Hepatocyte (in vitro differentiated cells): Measurements from ENCODE around the gene NRP1. TPM values are rescaled to one million over a fixed set of nuclear protein-coding genes. Genes with fewer than 3 reads are reported as not detected.

Experiments
- DNase-seq: peaks from one replicate; pipeline ENCODE4 v3.0.0-alpha.2; 2016; ENCODE audit warnings: low spot score
- H2AFZ ChIP-seq: fragments of 200-600 bp; sonication (generic); 2 replicates; pipeline ENCODE4 v1.6.0; 2016; ENCODE audit warnings: antibody characterized with exemption, mild to moderate bottlenecking
- H3K27ac ChIP-seq: fragments of 200-600 bp; sonication (generic); 2 replicates; pipeline ENCODE4 v1.5.1; 2016; ENCODE audit warnings: mild to moderate bottlenecking
- H3K27me3 ChIP-seq: fragments of 200-600 bp; sonication (generic); 2 replicates; pipeline ENCODE4 v1.6.1; 2016
- H3K36me3 ChIP-seq: fragments of 200-600 bp; sonication (generic); replicated peaks from 2 replicates; pipeline ENCODE4 v1.5.1; 2016; ENCODE audit warnings: low read depth; ENCODE audit not compliant: insufficient read depth
- H3K4me1 ChIP-seq: fragments of 200-600 bp; sonication (generic); 2 replicates; pipeline ENCODE4 v1.5.1; 2016; ENCODE audit warnings: mild to moderate bottlenecking, moderate library complexity; ENCODE audit not compliant: insufficient read depth
- H3K4me2 ChIP-seq: fragments of 200-600 bp; sonication (generic); 2 replicates; pipeline ENCODE4 v1.6.0; 2016
- H3K4me3 ChIP-seq: fragments of 200-600 bp; sonication (generic); 2 replicates; pipeline ENCODE4 v1.5.1; 2016; ENCODE audit warnings: mild to moderate bottlenecking
- H3K79me2 ChIP-seq: fragments of 200-600 bp; sonication (generic); 2 replicates; pipeline ENCODE4 v1.6.0; 2017; ENCODE audit warnings: mild to moderate bottlenecking
- H3K9me2 ChIP-seq: fragments of 200-600 bp; sonication (generic); replicated peaks from 2 replicates; pipeline ENCODE4 v1.6.0; 2017; ENCODE audit warnings: mild to moderate bottlenecking; ENCODE audit not compliant: insufficient read depth
- H3K9me3 ChIP-seq: fragments of 200-600 bp; sonication (generic); 2 replicates; pipeline ENCODE4 v1.5.1; 2016; ENCODE audit warnings: low read depth, mild to moderate bottlenecking
- H4K20me1 ChIP-seq: fragments of 200-600 bp; sonication (generic); 2 replicates; pipeline ENCODE4 v1.6.0; 2016; ENCODE audit warnings: mild to moderate bottlenecking; ENCODE audit not compliant: insufficient read depth, poor library complexity, severe bottlenecking
- CTCF ChIP-seq: fragments of 200-600 bp; sonication (generic); IDR thresholded peaks from 2 replicates; pipeline ENCODE4 v1.5.1; 2016; ENCODE audit warnings: antibody characterized with exemption, mild to moderate bottlenecking; ENCODE audit not compliant: poor library complexity
- EZH2 ChIP-seq: fragments of 200-600 bp; sonication (generic); IDR thresholded peaks from 2 replicates; pipeline ENCODE4 v1.6.1; 2016; ENCODE audit warnings: antibody characterized with exemption, mild to moderate bottlenecking, borderline replicate concordance
- EZH2phosphoT487 ChIP-seq: fragments of 200-600 bp; sonication (generic); IDR thresholded peaks from one replicate; pipeline ENCODE4 v1.6.1; 2018; ENCODE audit warnings: antibody characterized with exemption, mild to moderate bottlenecking, low read depth, moderate library complexity; ENCODE audit not compliant: unreplicated experiment, severe bottlenecking
- WGBS: methylation state at CpG from one replicate; pipeline ENCODE4 v1.1.6; 2016; ENCODE audit warnings: low lambda C conversion rate; ENCODE audit errors: missing lambda C conversion rate; 5-methylcytosine and 5-hydroxymethylcytosine counted together
- polyA plus RNA-seq: library from polyadenylated mRNA; unstranded; fragments of >200 nt; fragmentation: Nextera tagmentation; extraction: Ambion mirVana; gene quantifications from 2 replicates; pipeline ENCODE4 v1.2.1, GENCODE V29; 2016
- total RNA-seq: library from RNA; depleted of rRNA; stranded (reverse); fragments of >200 nt; gene quantifications from 2 replicates; pipeline ENCODE4 v1.2.3, GENCODE V29; 2014

The NRP1 gene
- total and polyA plus RNA-seq, 2 experiments from 2014 or later, result 32.2 to 46.9 TPM

GRCh38 chr10:33314811-33315561 lies 19.5 kb downstream of the NRP1 start:
- Histone ChIP-seq H3K27me3 (no peaks in the 10 kb centered on the region), H2AFZ (no peak overlapping the region), H3K79me2 (peaks cover 72% of the 10 kb centered on the region), H3K36me3 (no peaks in the 10 kb centered on the region), H4K20me1 (no peaks in the 10 kb centered on the region), H3K4me2 (peak overlapping the region; percentile 23), H3K9me2 (no peaks in the 10 kb centered on the region), H3K4me3 (no peak overlapping the region), H3K27ac (peak overlapping the region; percentile 66), H3K9me3 (no peaks in the 10 kb centered on the region), H3K4me1 (peaks cover 22% of the 10 kb centered on the region)
- no peak for DNase-seq
- no peak for TF ChIP-seq EZH2
- TF ChIP-seq EZH2phosphoT487, result no peak
- 65% methylated on average over 5 of the region's 5 CpGs for WGBS

- no peak for TF ChIP-seq EZH2phosphoT487
- TF ChIP-seq EZH2, result no peak
- no peak for TF ChIP-seq CTCF
- Histone ChIP-seq H3K9me3 (no peaks in the 10 kb centered on the region), H3K4me1 (peaks cover 22% of the 10 kb centered on the region), H3K79me2 (peaks cover 71% of the 10 kb centered on the region), H3K4me3 (no peak overlapping the region), H4K20me1 (no peaks in the 10 kb centered on the region), H3K27ac (no peak overlapping the region), H3K27me3 (no peaks in the 10 kb centered on the region), H3K4me2 (no peak overlapping the region), H3K9me2 (no peaks in the 10 kb centered on the region), H2AFZ (no peak overlapping the region), H3K36me3 (no peaks in the 10 kb centered on the region)
- DNase-seq, result no peak
- 76% methylated on average over 1 of the region's 1 CpG for WGBS
Observed at GRCh38 chr10:33311640-33312039, 22.8 kb downstream of the NRP1 start.

- Histone ChIP-seq H3K9me3 (no peaks in the 10 kb centered on the region), H3K36me3 (no peaks in the 10 kb centered on the region), H3K9me2 (no peaks in the 10 kb centered on the region), H3K27me3 (no peaks in the 10 kb centered on the region), H3K4me2 (no peak overlapping the region), H4K20me1 (no peaks in the 10 kb centered on the region), H3K27ac (no peak overlapping the region), H3K4me1 (peaks cover 18% of the 10 kb centered on the region), H3K79me2 (peaks cover 68% of the 10 kb centered on the region), H3K4me3 (no peak overlapping the region), H2AFZ (no peak overlapping the region)
- DNase-seq, result no peak
- WGBS, result 75% methylated on average over 4 of the region's 4 CpGs
- TF ChIP-seq EZH2phosphoT487 (no peak), EZH2 (no peak), CTCF (no peak)
Observed at GRCh38 chr10:33310853-33311252, 23.6 kb downstream of the NRP1 start.

- DNase-seq, result no peak
- Histone ChIP-seq H3K36me3 (no peaks in the 10 kb centered on the region), H3K4me1 (peaks cover 10% of the 10 kb centered on the region), H3K9me3 (no peaks in the 10 kb centered on the region), H3K27me3 (no peaks in the 10 kb centered on the region), H3K4me3 (no peak overlapping the region), H4K20me1 (no peaks in the 10 kb centered on the region), H2AFZ (no peak overlapping the region), H3K79me2 (peaks cover 70% of the 10 kb centered on the region), H3K9me2 (no peaks in the 10 kb centered on the region), H3K27ac (no peak overlapping the region), H3K4me2 (no peak overlapping the region)
- TF ChIP-seq CTCF, result no peak
- TF ChIP-seq EZH2phosphoT487, result no peak
- TF ChIP-seq EZH2, result no peak
- 92% methylated on average over 8 of the region's 8 CpGs for WGBS
Observed at GRCh38 chr10:33309406-33309805, 25.1 kb downstream of the NRP1 start.
